WI38 (cell line): ENCODE results near the gene CDIP1.
"Not testable (repeated sequence)": the region's sequence is repeated elsewhere in the genome, so short reads cannot be mapped to it uniquely, and the experiment has no call there.

Experiments used
- H3K4me3 ChIP-seq: 2 replicates; pipeline ENCODE4 v1.5.1; 2011; ENCODE audit warnings: low read depth, mild to moderate bottlenecking, control low read depth, low read length
- CTCF ChIP-seq: IDR thresholded peaks from 2 replicates; pipeline ENCODE4 v1.5.1; 2012; ENCODE audit warnings: low read depth, mild to moderate bottlenecking, control low read depth, low read length

Gene CDIP1

GRCh38 chr16:4574919-4575705 is 36.5 kb upstream of the CDIP1 start:
- no peak overlapping the region for H3K4me3 ChIP-seq
- no peak for TF ChIP-seq CTCF

DNA sequence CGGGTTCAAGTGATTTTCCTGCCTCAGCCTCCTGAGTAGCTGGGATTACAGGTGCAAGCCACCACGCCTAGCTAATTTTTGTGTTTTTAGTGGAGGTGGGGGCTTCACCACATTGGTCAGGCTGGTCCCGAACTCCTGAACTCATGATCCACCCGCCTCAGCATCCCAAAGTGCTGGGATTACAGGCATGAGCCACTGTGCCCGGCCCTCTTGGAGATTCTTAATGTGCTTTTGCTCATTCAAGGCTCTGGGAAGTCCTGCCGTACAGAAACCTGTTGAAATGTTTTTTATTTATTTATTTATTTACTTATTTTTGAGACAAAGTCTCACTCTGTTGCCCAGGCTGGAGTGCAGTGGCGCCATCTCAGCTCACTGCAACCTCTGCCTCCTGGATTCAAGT is 35.4 kb upstream of the CDIP1 start:
- not testable (repeated sequence) for H3K4me3 ChIP-seq

GRCh38 chr16:4572715-4573114 is 34.1 kb upstream of the CDIP1 start:
- no peak for TF ChIP-seq CTCF
- H3K4me3 ChIP-seq: no peak overlapping the region

DNA sequence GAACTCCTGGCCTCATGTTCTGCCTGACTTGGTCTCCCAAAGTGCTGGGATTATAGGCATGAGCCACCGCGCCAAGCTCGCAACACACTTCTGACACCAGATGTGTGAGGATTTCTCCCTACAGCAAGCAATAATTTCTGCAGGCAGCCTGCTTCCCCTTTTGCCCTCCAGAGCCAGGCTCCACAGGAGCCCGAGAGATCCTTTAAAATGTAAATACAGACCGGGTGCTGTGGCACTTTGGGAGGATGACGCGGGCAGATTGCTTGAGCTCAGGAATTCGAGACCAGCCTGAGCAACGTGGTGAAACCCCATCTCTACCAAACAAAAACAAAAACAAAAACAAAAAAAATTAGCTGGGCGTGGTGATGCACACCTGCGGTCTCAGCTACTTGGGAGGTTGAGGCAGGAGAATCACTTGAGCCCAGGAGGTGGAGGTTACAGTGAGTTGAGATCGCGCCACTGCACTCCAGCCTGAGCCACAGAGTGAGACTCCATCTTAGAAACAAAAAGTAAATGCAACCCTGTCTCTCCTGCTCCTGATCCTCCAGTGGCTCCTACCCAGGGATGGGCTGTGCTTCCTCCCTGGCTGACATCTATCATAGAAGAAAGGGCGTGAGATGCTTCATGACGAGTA is 32.2 kb upstream of the CDIP1 start:
- no peak for TF ChIP-seq CTCF
- H3K4me3 ChIP-seq: no peak overlapping the region

- H3K4me3 ChIP-seq: no peak overlapping the region
- no peak for TF ChIP-seq CTCF
Measured at GRCh38 chr16:4570086-4570485, 31.5 kb upstream of the CDIP1 start.

DNA sequence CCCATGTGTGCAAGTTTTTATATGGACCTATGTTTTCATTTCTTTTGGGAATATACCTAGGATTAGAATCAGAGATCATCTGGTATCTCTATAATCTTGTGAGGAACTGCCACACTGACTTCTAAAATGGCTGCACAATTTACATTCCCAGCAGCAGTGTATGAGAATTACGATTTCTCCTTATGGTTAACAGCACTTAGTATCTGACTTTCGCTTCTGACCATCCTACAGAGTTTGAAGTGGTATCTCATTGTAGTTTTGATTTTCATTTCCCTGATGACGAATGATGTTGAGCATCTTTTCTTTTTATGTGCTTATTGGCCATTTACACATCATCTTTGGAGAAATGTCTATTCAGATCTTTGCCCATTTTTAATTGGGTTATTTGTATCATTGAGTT is 27.6 kb upstream of the CDIP1 start:
- H3K4me3 ChIP-seq: no peak overlapping the region
- TF ChIP-seq CTCF: no peak

- no peak for TF ChIP-seq CTCF
- no peak overlapping the region for H3K4me3 ChIP-seq
Measured at GRCh38 chr16:4564661-4565267, 26.2 kb upstream of the CDIP1 start.
